HepG2 (cell line): ENCODE results near the gene MTARC1. TPM values are rescaled to one million over a fixed set of nuclear protein-coding genes. Genes with fewer than 3 reads are reported as not detected.

Experiments used
- ATAC-seq: fragments of 200-7000 bp; cut with Tn5 transposase; 3 replicates; pipeline ENCODE4 v1.9.1; 2020; ENCODE audit warnings: mild to moderate bottlenecking, moderate library complexity
- BruUV-seq: library from RNA; stranded (reverse); fragments of 400-500 nt; replicated peaks from 2 replicates; lab custom pipeline; 2021; lab: Mats Ljungman, UMichigan
- CTCF ChIA-PET: fragments of 300-600 bp; formaldehyde crosslinking; extraction: SDS; loops from one replicate; lab custom pipeline; 2021; ENCODE audit warnings: low total read pairs, inconsistent platforms, low intra/inter-chr PET ratio; lab: Yijun Ruan, JAX
- POLR2A ChIA-PET: fragments of 350-600 bp; sonication (Branson Sonifier 250); formaldehyde crosslinking; loops from one replicate; lab custom pipeline; 2020; ENCODE audit warnings: antibody characterized with exemption, inconsistent platforms; lab: Yijun Ruan, JAX
- DNase-seq: peaks from one replicate; pipeline ENCODE4 v3.0.0-alpha.2; 2015; ENCODE audit warnings: low spot score
- FAIRE-seq: peaks from 3 replicates; lab custom pipeline; 2011; peaks lifted over from hg19 to GRCh38; lab: Jason Lieb, UNC
- H2AFZ ChIP-seq: one replicate; pipeline ENCODE4 v1.6.1; 2011; ENCODE audit warnings: low read length, inconsistent platforms
- H3K27ac ChIP-seq: fragments of 300-600 bp; 3 replicates; pipeline ENCODE4 v1.8.0; 2011; ENCODE audit warnings: mixed run types, mild to moderate bottlenecking, mixed read lengths, low read length, inconsistent platforms; ENCODE audit not compliant: insufficient read depth; ENCODE audit errors: extremely low read length
- H3K27me3 ChIP-seq, 2 experiments: fragments of 200-600 bp in 1 of 2; 2 replicates in 1 of 2; 3 replicates in 1 of 2; pipeline versions ENCODE4 v1.6.0 to v1.8.0; 2011; ENCODE audit warnings: low read length in 2 of 2, mild to moderate bottlenecking in 2 of 2, moderate library complexity in 2 of 2, inconsistent platforms in 1 of 2; ENCODE audit not compliant: insufficient read depth in 2 of 2, control insufficient read depth in 1 of 2
- H3K36me3 ChIP-seq, 2 experiments: fragments of 200-600 bp in 1 of 2; replicated peaks in 1 of 2; 2 replicates in 1 of 2; 3 replicates in 1 of 2; pipeline versions ENCODE4 v1.5.1 to v1.8.0; 2011; ENCODE audit warnings: low read length in 2 of 2, inconsistent platforms in 1 of 2; ENCODE audit not compliant: insufficient read depth in 2 of 2, control insufficient read depth in 1 of 2
- H3K4me1 ChIP-seq: 2 replicates; pipeline ENCODE4 v1.5.1; 2012; ENCODE audit warnings: low read length, inconsistent platforms; ENCODE audit not compliant: insufficient read depth
- H3K4me2 ChIP-seq: 2 replicates; pipeline ENCODE4 v1.6.0; 2011; ENCODE audit warnings: low read depth, low read length, inconsistent platforms
- H3K4me3 ChIP-seq, 3 experiments: fragments of 200-600 bp in 1 of 3; sonication (generic), shearing (Covaris generic) in 1 of 3; replicated peaks in 1 of 3; 2 replicates each; pipeline ENCODE4 v1.5.1; 2011 to 2016; ENCODE audit warnings: low read length in 3 of 3, inconsistent platforms in 2 of 3, low read depth in 2 of 3, mild to moderate bottlenecking in 2 of 3, control low read depth in 1 of 3, mixed read lengths in 1 of 3; ENCODE audit not compliant: insufficient read depth in 1 of 3
- H3K79me2 ChIP-seq: one replicate; pipeline ENCODE4 v1.6.1; 2011; ENCODE audit warnings: low read length, inconsistent platforms; ENCODE audit not compliant: insufficient read depth
- H3K9ac ChIP-seq: 2 replicates; pipeline ENCODE4 v1.6.0; 2011; ENCODE audit warnings: mild to moderate bottlenecking, low read depth, low read length, inconsistent platforms; ENCODE audit not compliant: insufficient read depth
- H3K9me3 ChIP-seq: 2 replicates; pipeline ENCODE4 v1.5.1; 2012; ENCODE audit warnings: mild to moderate bottlenecking, low read length
- H4K20me1 ChIP-seq: 2 replicates; pipeline ENCODE4 v1.6.0; 2011; ENCODE audit warnings: inconsistent platforms, mild to moderate bottlenecking, low read length, moderate library complexity; ENCODE audit not compliant: insufficient read depth
- FOSL2 ChIP-seq: sonication (generic); formaldehyde crosslinking; IDR thresholded peaks from 2 replicates; pipeline ENCODE4 v1.4.0; 2020; ENCODE audit warnings: missing genetic modification reagents
- FOXC1 ChIP-seq: sonication (generic); formaldehyde crosslinking; IDR thresholded peaks from 2 replicates; pipeline ENCODE4 v1.8.0; 2022; ENCODE audit warnings: mild to moderate bottlenecking, missing genetic modification reagents, borderline replicate concordance
- GATAD1 ChIP-seq: IDR thresholded peaks from 2 replicates; pipeline ENCODE4 v1.6.1; 2016; ENCODE audit warnings: missing genetic modification reagents, missing compliant biosample characterization
- JUND ChIP-seq: sonication (generic); formaldehyde crosslinking; IDR thresholded peaks from 2 replicates; pipeline ENCODE4 v1.8.0; 2022; ENCODE audit warnings: mild to moderate bottlenecking, missing genetic modification reagents
- RFX5 ChIP-seq: IDR thresholded peaks from 2 replicates; pipeline ENCODE4 v1.6.1; 2011; ENCODE audit warnings: low read depth, low read length, improper control_type of control experiment
- TBL1XR1 ChIP-seq: fragments of 150-350 bp; IDR thresholded peaks from 2 replicates; pipeline ENCODE4 v1.6.1; 2014; ENCODE audit warnings: borderline replicate concordance, low read length; ENCODE audit not compliant: partially characterized antibody
- ZNF124 ChIP-seq: sonication (generic); formaldehyde crosslinking; IDR thresholded peaks from 2 replicates; pipeline ENCODE4 v1.4.0; 2020; ENCODE audit warnings: missing genetic modification reagents
- ZNF337 ChIP-seq: sonication (generic); formaldehyde crosslinking; IDR thresholded peaks from 2 replicates; pipeline ENCODE4 v1.5.1; 2020; ENCODE audit warnings: missing genetic modification reagents, low read depth, mild to moderate bottlenecking, borderline replicate concordance
- WGBS: methylation state at CpG from one replicate; pipeline ENCODE4 v1.1.6; 2017; ENCODE audit warnings: low lambda C conversion rate; 5-methylcytosine and 5-hydroxymethylcytosine counted together
- in situ Hi-C: cut with HindIII; loops from 2 replicates; pipeline ENCODE4 v1.10.0; 2017; ENCODE audit warnings: low pct_unique_long_range_greater_than_20kb; ENCODE audit not compliant: extremely low pct_ligation_motif_present
- intact Hi-C: fragments of 100-400 bp; cut with micrococcal nuclease; formaldehyde crosslinking; loops from one replicate; pipeline ENCODE4 v1.10.0; 2022; ENCODE audit not compliant: unreplicated experiment
- polyA plus RNA-seq, 8 experiments: library from polyadenylated mRNA; depleted of rRNA in 3 of 8; stranded (reverse) in 7 of 8; unstranded in 1 of 8; fragments of >200 nt; fragmentation: Illumina TruSeq in 4 of 8; extraction: Trizol in 4 of 8; gene quantifications; 2 replicates each; pipeline versions ENCODE4 v1.2.1 to v1.2.3, GENCODE V29; 2011 to 2016; ENCODE audit warnings: low read depth in 4 of 8, missing spikeins in 1 of 8, mixed read lengths in 1 of 8; ENCODE audit not compliant: insufficient read depth in 1 of 8
- total RNA-seq, 5 experiments: library from RNA; depleted of rRNA; stranded (reverse); fragments of >200 nt; fragmentation: Illumina TruSeq; extraction: Trizol; gene quantifications; 2 replicates each; pipeline ENCODE4 v1.2.3, GENCODE V29; 2016; ENCODE audit warnings: low read depth in 1 of 5
- TF ChIP-seq, protein P1 (sequence below): sonication (generic); formaldehyde crosslinking; IDR thresholded peaks from 2 replicates; pipeline ENCODE4 v1.4.0; 2020; ENCODE audit warnings: mild to moderate bottlenecking, missing genetic modification reagents
- TF ChIP-seq, protein P2 (sequence below): sonication (generic); formaldehyde crosslinking; IDR thresholded peaks from 2 replicates; pipeline ENCODE4 v1.4.0; 2020; ENCODE audit warnings: missing genetic modification reagents
- TF ChIP-seq, protein P3 (sequence below): sonication (generic); formaldehyde crosslinking; IDR thresholded peaks from 2 replicates; pipeline ENCODE4 v1.4.0; 2020; ENCODE audit warnings: missing genetic modification reagents

MTARC1 gene
- total and polyA plus RNA-seq, 2 of the 13 experiments (the other 11 are each of a cell fraction or from before 2014, with no cell fraction given): 19.4 to 106 TPM

DNA sequence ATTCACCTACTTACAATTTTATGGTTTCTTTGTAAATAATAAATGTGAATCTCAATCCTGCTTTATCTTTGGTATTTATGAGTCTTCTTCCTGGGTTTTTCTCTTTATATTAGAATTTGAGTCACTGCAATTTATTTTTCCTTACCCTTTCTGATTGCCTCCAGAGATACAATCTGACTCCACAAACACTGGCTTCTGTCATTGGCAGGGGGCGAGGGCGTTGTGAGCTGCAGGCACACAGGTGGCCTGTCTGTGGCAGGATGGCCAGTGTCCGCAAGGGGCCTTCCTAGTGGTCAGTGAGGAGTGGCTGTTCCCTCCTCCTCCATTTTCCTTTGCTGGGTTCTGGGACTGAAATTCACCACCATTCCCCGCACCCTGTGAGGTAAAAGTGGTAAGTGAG lies 2.0 kb upstream of the MTARC1 start (continued):
- no peak for TF ChIP-seq RFX5

DNA sequence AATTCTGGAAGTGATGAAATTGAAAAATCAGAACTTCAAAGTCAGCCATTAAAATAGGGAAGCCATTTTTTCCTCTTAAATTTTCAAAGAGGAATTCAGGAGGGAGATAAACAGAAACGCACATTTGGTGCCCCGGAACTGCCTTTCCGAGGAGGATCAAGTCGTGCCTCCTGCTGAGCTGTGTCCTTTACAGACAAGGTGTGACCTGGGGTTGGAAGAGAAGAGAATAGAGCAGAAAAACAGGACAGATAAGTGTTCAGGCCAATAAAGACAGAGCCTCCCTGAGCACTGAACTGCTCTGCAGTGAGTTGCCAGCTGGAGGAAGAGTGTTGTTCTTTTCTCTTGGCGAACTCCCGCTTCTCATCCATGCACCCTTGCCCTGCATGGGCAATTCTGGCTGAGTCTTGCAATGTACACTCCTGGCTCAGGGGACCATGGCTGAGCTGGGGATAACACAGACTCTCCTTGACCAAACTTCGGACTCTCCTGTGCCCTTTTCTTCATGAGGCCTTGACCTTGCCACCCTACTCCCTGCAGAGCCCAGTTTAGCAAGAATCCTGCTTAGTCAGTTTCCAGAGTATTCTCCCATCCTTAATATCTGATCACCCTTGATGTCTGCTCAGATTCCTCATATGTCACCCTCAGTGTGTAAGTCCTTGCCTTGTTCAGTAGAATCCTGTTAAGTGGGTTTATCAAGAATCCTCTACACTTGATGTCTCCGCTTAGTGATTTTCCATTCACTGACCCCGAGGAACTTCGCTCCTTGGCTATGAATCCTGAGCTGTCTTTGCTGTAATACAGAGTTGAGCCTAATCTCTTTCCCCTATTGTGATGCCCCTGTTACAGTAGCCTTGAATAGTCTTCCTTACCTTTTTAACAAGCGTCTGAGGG lies 1.3 kb upstream of the MTARC1 start:
- no peaks in the 10 kb centered on the region for H3K9me3 ChIP-seq
- peaks cover 23% of the 10 kb centered on the region for H3K79me2 ChIP-seq
- H3K4me3 ChIP-seq: peak overlapping the region in 2 of 3 experiments; percentile 64 to 79; a peak in 2 of 6 replicates
- ChIA-PET POLR2A (interaction anchor here (0.8 to 3.7 kb wide), 5 partner anchors 16 to 94 kb away, joined by 3 to 19 read pairs (median 14); partner anchors contain the start of gene MTARC2), CTCF (no interaction called here)
- H3K36me3 ChIP-seq: 0 out of 5 replicates have a peak, but pooled peaks cover 0 to 2% of the 10 kb centered on the region in 2 experiments
- no peak overlapping the region for H2AFZ ChIP-seq
- H4K20me1 ChIP-seq: no peaks in the 10 kb centered on the region; the same call in 1 of the 2 replicates
- in situ Hi-C loops: loop anchor here (10.0 to 25.0 kb wide), 2 partner anchors 248 to 511 kb away; partner anchors contain the start of genes MARK1 and RAB3GAP2
- peak overlapping the region; percentile 88 for H3K4me2 ChIP-seq
- intact Hi-C loops: loop anchor here (1.0 to 5.0 kb wide), 3 partner anchors 17 to 1832 kb away; partner anchors contain the start of gene MIA3
- no peak for ATAC-seq
- no TSS peak for BruUV-seq
- peaks cover 39% of the 10 kb centered on the region for H3K4me1 ChIP-seq
- peak overlapping the region; percentile 76; the same call in 1 of the 2 replicates for H3K9ac ChIP-seq
- DNase-seq: no peak
- WGBS: 85% methylated on average over 9 of the region's 11 CpGs
- no peak for FAIRE-seq
- H3K27me3 ChIP-seq: no peaks in the 10 kb centered on the region
- H3K27ac ChIP-seq: peak overlapping the region; percentile 96
- no peak for TF ChIP-seq FOSL2 (CRISPR knock-in tag)
- TF ChIP-seq, protein P1, sequence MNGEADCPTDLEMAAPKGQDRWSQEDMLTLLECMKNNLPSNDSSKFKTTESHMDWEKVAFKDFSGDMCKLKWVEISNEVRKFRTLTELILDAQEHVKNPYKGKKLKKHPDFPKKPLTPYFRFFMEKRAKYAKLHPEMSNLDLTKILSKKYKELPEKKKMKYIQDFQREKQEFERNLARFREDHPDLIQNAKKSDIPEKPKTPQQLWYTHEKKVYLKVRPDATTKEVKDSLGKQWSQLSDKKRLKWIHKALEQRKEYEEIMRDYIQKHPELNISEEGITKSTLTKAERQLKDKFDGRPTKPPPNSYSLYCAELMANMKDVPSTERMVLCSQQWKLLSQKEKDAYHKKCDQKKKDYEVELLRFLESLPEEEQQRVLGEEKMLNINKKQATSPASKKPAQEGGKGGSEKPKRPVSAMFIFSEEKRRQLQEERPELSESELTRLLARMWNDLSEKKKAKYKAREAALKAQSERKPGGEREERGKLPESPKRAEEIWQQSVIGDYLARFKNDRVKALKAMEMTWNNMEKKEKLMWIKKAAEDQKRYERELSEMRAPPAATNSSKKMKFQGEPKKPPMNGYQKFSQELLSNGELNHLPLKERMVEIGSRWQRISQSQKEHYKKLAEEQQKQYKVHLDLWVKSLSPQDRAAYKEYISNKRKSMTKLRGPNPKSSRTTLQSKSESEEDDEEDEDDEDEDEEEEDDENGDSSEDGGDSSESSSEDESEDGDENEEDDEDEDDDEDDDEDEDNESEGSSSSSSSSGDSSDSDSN (CRISPR knock-in tag): no peak
- TF ChIP-seq, protein P2, sequence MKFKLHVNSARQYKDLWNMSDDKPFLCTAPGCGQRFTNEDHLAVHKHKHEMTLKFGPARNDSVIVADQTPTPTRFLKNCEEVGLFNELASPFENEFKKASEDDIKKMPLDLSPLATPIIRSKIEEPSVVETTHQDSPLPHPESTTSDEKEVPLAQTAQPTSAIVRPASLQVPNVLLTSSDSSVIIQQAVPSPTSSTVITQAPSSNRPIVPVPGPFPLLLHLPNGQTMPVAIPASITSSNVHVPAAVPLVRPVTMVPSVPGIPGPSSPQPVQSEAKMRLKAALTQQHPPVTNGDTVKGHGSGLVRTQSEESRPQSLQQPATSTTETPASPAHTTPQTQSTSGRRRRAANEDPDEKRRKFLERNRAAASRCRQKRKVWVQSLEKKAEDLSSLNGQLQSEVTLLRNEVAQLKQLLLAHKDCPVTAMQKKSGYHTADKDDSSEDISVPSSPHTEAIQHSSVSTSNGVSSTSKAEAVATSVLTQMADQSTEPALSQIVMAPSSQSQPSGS (CRISPR knock-in tag): no peak
- TF ChIP-seq TBL1XR1: no peak
- TF ChIP-seq, protein P3, sequence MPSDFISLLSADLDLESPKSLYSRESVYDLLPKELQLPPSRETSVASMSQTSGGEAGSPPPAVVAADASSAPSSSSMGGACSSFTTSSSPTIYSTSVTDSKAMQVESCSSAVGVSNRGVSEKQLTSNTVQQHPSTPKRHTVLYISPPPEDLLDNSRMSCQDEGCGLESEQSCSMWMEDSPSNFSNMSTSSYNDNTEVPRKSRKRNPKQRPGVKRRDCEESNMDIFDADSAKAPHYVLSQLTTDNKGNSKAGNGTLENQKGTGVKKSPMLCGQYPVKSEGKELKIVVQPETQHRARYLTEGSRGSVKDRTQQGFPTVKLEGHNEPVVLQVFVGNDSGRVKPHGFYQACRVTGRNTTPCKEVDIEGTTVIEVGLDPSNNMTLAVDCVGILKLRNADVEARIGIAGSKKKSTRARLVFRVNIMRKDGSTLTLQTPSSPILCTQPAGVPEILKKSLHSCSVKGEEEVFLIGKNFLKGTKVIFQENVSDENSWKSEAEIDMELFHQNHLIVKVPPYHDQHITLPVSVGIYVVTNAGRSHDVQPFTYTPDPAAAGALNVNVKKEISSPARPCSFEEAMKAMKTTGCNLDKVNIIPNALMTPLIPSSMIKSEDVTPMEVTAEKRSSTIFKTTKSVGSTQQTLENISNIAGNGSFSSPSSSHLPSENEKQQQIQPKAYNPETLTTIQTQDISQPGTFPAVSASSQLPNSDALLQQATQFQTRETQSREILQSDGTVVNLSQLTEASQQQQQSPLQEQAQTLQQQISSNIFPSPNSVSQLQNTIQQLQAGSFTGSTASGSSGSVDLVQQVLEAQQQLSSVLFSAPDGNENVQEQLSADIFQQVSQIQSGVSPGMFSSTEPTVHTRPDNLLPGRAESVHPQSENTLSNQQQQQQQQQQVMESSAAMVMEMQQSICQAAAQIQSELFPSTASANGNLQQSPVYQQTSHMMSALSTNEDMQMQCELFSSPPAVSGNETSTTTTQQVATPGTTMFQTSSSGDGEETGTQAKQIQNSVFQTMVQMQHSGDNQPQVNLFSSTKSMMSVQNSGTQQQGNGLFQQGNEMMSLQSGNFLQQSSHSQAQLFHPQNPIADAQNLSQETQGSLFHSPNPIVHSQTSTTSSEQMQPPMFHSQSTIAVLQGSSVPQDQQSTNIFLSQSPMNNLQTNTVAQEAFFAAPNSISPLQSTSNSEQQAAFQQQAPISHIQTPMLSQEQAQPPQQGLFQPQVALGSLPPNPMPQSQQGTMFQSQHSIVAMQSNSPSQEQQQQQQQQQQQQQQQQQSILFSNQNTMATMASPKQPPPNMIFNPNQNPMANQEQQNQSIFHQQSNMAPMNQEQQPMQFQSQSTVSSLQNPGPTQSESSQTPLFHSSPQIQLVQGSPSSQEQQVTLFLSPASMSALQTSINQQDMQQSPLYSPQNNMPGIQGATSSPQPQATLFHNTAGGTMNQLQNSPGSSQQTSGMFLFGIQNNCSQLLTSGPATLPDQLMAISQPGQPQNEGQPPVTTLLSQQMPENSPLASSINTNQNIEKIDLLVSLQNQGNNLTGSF (CRISPR knock-in tag): no peak
- no peak for TF ChIP-seq ZNF337 (CRISPR knock-in tag)
- TF ChIP-seq GATAD1 (CRISPR knock-in tag): no peak
- no peak for TF ChIP-seq FOXC1 (CRISPR knock-in tag)
- TF ChIP-seq ZNF124 (CRISPR knock-in tag): no peak
- no peak for TF ChIP-seq JUND (CRISPR knock-in tag)
